ENCODE data around the gene NT5DC1.
"Not testable (repeated sequence)": the region's sequence is repeated elsewhere in the genome, so short reads cannot be mapped to it uniquely, and the experiment has no call there.

Gene NT5DC1

DNA sequence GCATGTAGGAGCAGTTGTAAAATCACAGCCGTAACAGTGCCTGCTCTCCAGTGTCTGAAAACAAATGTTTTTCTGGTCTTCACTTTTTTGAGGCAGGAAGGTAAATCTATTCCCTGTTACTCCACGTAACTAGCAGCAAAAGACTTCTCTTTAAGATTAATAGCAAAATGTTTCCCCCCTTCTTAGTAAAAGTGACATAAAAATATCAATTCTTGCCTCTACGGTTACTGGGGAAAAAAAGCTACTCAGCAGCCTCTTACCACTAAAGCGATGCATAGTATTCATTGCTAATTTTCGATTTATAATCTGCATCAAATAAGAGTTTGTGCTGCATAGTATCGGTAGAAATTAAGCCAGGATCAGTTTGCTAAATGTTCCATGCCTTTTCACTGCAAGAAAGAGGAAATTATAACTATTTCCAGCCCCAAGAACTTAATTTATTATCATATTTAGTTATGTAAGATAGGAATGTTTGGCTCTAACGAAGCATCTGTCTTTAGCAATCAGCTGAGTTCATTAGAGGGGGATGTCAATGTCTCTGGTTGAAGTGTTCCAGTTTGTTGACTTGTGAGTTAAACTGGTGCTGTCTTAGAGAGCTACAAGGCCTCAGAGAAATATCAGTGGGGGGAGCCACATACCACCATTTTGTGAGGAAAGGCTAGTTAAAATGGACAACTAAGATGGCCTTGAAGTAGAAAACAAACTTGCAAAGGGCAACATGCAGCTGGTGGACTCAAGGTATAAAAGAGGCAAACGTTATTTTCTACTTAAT lies 179.7 kb downstream of the NT5DC1 start:
- no peak for DNase-seq

DNA sequence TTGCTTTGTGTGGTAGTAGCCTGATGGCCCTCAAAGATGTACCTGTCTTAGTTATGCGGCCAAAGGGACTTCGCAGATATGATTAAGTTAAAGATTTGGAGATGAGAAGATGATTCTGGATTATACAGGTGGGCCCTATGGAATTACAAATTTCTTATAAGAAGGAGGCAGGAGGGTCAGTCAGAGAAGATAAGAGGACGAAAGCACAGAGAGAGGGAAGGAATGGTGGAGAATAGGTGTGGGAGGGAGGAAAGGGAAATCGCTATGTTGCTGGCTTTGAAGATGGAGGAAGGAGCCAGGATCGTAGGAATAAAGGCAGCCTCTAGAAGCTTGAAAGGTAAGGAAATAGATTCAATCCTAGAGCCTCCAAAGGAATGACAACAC lies 180.3 kb downstream of the NT5DC1 start:
- DNase-seq: no peak

DNA sequence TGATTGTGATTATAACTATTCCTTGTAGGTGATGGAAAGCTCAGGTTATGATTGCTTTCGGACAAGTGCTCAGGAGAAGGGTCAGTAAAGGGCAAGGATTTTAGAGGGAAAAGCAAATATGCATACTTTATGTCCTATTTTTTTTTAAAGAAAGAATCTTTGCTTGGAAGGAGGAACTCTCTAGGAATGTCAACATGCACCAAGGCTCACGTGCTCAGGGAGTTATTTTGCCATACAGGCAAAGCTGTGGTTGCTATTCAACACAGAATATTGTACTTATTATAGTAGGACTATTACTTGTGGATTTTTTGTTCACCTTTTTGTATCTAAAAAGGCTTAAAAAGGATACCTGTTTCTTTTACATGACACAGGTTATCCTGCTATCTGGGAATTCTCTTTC lies 182.0 kb downstream of the NT5DC1 start:
- DNase-seq: no peak

DNA sequence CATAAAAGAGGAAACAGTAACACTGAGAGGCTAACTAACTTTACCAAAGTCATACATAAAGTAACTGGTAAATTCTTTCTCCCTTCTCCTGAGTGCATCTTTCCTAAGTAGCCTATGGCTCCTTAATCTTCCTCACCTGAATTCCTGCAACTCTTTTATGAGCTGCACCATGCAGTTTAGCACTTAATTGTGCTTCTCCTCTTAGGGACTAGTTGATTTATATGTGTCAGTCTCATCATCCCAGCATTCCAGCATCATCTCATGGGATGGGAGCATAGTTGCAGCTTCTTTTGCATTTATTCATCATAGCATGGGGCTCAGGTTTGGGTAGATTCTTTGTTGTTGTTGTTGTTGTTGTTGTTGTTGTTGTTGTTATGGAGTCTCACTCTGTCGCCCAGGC lies 182.5 kb downstream of the NT5DC1 start:
- DNase-seq: no peak

DNA sequence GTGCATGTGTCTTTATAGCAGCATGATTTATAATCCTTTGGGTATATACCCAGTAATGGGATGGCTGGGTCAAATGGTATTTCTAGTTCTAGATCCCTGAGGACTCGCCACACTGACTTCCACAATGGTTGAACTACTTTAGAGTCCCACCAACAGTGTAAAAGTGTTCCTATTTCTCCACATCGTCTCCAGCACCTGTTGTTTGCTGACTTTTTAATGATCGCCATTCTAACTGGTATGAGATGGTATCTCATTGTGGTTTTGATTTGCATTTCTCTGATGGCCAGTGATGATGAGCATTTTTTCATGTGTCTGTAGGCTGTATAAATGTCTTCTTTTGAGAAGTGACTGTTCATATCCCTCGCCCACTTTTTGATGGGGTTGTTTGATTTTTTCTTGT lies 184.3 kb downstream of the NT5DC1 start:
- DNase-seq: not testable (repeated sequence)

DNA sequence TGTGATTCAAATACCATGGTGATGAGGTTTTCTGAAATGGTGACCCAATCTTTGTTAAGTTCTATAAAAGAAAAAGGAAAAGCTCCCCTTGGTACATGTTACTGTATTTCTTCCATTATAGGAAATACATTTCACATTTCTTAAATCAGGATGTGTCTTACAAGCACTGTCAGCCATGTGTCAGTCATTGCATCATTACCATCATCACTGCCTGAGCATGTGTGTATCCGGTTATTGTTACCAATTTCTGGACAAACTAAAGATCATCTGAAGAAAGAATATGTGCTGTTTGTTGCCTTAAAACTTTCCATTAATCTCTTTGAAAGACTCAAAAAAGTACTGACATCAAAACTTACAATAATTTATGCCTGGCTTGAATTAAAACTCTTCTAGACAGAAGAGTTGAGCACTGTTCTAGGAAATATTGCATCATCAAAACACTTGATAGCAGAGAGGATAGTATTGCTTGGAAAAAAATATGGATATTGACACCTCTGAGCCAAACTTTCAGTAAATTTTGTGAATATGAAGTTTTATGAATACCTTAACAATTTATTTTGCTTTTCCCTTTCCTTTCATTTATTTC lies 186.2 kb downstream of the NT5DC1 start:
- no peak for DNase-seq

DNA sequence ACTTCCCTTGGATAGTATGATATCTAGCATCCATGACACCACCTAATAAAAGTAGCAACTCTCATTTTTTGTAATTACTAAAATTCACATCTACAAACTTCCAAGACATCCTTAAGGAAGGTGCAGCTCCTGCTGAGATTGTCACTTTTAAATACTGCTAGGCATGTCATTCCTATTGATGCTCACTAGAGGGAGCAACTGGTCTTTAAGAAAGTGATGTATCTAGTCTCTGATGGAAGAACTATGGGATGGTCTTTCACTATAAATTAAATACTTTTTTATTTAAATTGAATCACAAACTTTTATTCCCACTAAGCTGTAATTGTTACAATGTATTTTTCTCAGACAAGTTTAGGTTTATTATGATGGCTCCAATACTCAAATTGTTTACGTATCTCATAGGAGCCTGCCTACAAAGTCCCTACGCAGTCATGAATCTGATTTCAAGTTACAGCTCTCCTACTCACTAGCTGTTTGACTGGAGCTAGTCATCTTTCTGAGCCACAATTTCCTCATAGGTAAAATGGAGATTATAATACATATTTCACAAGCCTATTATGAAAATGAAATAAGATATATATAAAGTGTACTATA lies 187.1 kb downstream of the NT5DC1 start:
- DNase-seq: no peak

DNA sequence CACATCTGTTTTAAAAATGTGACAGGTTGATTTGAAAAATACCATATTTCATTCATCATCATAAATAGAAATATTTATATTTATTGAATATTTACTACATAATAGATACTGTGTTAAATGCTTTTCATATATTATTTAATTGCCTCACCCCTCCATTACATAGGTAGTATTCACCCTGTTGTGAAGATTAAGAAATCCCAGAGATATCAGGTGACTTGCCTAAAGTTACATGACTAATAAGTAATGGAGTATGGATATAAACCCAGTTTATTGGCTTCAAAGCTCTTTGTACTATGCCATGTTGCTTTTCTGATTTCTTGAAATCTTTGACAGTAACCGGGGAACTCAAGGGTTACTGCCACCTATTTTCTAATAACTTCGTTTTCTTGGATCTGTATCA lies 189.2 kb downstream of the NT5DC1 start:
- no peak for DNase-seq

DNA sequence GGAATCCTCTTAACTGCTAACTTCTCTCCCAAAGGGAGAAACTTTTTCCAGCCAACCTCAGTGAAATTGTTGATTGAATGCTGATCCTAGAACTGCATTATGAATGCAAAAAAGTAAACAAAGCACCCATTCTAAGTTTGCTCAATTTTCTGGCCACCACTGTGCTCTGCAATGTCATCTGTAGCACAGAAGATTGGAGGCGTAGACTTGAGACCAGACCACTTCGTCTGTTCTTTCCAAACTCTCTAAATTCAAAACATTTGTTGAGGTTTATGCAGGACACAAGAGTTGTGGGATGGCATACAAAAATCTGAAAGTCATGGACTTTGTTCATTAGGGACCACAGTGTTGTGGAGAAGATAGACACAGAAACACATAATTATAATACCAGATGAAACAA lies 190.1 kb downstream of the NT5DC1 start:
- DNase-seq: no peak

DNA sequence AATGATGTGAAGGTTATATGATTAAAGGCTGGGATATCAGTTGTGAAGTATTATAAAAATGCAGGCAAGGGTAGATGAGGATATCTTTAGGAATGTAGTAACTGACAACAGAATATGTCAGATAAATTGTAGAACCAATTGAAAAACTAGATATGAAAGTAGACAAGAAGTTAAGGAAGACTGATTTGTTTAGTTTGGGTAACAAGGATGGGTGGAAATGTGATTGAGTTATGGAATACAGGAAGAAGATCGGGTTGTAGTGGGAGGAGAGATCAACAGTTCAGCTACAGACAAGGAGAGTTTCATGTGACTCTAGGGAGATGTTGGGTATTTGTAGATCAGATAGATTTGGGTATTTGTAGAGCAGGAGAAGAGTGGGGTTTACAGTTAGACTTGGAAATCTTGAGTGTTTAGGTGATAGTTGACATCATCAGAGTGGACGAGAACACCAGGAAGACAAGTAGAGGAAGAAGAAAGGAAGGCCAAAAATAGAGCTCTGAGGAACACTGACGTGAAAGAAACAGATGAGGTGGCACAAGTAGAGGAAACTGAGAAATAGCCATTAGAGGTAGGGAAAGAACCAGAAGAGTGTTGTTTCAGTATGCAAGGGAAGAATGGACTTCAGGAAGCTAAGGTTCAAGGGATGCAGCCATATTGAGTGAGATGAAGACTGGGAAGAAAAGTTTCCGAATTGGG lies 191.2 kb downstream of the NT5DC1 start:
- no peak for DNase-seq

DNA sequence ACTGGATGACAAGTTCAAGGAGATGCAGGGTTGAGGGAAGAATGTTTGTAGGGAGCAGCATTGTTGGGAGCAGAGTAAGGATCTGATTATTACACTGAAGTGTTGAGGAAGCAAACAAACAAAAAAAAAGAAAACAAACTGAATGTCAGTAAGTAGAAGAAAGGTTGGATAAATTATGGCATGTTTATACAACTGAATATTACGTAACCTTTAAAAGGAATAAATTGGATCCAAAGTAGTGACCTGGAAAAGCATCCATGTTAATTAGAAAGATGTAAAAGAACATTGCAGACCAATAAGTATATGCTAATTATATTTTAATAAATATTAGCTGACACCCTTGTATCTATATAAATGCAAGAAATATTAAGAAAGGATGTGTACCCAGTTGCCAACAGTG lies 191.9 kb downstream of the NT5DC1 start:
- DNase-seq: no peak

DNA sequence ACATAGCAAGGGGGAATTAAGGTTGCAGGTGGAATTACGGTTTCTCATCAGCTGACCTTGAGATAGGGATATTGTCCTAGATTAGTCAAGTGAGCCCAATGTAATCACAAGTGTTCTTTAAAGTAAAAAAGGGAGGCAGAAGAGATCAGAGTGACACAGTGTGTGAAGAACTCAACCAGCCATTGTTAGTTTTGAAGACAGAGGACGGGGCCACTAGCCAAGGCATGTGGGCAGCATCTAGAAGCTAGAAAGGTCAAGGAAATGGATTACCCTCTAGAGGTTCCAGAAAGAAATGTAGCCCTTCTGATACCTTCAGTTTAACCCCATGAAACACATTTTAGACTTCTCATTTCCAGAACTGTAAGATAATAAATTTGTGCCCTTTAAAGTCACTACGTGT lies 197.6 kb downstream of the NT5DC1 start:
- no peak for DNase-seq

DNA sequence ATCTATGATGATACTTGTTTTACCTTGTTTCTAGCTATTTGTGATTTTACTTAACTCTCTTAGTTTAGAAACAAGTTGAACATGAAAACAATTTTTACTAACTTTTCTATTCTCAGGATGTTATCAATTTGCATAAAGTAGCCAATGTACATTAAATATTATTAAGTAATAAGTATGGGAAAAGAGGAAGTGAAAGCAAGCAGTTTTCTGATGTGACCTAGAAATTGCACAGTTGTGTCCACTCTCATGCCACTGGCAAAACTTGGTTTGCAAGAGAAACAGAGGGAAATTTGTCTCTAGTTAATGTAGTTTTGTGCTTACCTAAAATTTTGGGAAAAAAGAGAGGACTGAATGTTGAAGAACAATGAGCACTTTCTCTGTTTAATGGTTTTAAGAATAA lies 198.3 kb downstream of the NT5DC1 start:
- no peak for DNase-seq

Measured in stimulated activated CD4-positive, alpha-beta T cell treated with anti-CD3 and anti-CD28 coated beads, Interleukin-4, amount 100 ng/mL, for 24 hours (primary cell).